ENCODE results near the gene ITGA8.

DNA sequence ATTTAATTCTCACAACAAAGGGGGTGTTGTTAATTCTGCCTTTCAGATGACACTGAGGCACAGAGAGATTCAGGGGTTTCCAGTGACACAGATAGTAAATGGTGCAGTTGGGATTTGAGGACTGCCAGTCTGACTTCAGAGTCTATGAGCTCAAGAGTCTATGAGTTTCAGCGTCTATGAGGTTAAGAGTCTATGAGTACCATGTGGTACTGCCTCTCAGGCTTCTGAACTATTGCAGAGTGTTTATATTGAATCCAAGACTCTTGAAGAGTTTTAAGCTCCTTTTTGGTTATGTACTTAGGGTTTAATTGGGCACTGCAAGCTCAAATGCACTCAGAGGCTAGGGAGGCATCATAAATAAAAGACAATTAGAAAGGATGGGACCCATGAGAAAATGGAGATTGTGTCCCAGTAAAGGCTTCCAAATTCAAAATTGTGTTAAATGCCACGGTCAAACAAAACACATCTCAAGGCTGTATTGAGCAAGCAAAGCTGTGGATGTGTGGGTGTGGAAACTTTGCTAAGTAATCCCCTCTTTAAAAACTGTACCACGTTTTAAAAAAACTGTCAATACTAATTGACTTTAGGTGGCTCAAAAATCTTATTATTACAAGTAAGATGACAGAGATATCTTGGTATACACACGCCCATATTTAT lies 224.7 kb downstream of the ITGA8 start:
- TF ChIP-seq MEF2D (tag; conservative IDR thresholded peaks at IDR 0.05; ENCODE audit: low read depth) (no peak), CEBPG (CRISPR knock-in tag; IDR thresholded peaks at IDR 0.05) (no peak), CEBPG (tag; conservative IDR thresholded peaks at IDR 0.05 in 1 of 2, IDR thresholded peaks at IDR 0.05 in 1 of 2) (no peak), ZNF224 (CRISPR knock-in tag; IDR thresholded peaks at IDR 0.05) (no peak), ZZZ3 (IDR thresholded peaks at IDR 0.05) (no peak)
- TF ChIP-seq, protein P1, sequence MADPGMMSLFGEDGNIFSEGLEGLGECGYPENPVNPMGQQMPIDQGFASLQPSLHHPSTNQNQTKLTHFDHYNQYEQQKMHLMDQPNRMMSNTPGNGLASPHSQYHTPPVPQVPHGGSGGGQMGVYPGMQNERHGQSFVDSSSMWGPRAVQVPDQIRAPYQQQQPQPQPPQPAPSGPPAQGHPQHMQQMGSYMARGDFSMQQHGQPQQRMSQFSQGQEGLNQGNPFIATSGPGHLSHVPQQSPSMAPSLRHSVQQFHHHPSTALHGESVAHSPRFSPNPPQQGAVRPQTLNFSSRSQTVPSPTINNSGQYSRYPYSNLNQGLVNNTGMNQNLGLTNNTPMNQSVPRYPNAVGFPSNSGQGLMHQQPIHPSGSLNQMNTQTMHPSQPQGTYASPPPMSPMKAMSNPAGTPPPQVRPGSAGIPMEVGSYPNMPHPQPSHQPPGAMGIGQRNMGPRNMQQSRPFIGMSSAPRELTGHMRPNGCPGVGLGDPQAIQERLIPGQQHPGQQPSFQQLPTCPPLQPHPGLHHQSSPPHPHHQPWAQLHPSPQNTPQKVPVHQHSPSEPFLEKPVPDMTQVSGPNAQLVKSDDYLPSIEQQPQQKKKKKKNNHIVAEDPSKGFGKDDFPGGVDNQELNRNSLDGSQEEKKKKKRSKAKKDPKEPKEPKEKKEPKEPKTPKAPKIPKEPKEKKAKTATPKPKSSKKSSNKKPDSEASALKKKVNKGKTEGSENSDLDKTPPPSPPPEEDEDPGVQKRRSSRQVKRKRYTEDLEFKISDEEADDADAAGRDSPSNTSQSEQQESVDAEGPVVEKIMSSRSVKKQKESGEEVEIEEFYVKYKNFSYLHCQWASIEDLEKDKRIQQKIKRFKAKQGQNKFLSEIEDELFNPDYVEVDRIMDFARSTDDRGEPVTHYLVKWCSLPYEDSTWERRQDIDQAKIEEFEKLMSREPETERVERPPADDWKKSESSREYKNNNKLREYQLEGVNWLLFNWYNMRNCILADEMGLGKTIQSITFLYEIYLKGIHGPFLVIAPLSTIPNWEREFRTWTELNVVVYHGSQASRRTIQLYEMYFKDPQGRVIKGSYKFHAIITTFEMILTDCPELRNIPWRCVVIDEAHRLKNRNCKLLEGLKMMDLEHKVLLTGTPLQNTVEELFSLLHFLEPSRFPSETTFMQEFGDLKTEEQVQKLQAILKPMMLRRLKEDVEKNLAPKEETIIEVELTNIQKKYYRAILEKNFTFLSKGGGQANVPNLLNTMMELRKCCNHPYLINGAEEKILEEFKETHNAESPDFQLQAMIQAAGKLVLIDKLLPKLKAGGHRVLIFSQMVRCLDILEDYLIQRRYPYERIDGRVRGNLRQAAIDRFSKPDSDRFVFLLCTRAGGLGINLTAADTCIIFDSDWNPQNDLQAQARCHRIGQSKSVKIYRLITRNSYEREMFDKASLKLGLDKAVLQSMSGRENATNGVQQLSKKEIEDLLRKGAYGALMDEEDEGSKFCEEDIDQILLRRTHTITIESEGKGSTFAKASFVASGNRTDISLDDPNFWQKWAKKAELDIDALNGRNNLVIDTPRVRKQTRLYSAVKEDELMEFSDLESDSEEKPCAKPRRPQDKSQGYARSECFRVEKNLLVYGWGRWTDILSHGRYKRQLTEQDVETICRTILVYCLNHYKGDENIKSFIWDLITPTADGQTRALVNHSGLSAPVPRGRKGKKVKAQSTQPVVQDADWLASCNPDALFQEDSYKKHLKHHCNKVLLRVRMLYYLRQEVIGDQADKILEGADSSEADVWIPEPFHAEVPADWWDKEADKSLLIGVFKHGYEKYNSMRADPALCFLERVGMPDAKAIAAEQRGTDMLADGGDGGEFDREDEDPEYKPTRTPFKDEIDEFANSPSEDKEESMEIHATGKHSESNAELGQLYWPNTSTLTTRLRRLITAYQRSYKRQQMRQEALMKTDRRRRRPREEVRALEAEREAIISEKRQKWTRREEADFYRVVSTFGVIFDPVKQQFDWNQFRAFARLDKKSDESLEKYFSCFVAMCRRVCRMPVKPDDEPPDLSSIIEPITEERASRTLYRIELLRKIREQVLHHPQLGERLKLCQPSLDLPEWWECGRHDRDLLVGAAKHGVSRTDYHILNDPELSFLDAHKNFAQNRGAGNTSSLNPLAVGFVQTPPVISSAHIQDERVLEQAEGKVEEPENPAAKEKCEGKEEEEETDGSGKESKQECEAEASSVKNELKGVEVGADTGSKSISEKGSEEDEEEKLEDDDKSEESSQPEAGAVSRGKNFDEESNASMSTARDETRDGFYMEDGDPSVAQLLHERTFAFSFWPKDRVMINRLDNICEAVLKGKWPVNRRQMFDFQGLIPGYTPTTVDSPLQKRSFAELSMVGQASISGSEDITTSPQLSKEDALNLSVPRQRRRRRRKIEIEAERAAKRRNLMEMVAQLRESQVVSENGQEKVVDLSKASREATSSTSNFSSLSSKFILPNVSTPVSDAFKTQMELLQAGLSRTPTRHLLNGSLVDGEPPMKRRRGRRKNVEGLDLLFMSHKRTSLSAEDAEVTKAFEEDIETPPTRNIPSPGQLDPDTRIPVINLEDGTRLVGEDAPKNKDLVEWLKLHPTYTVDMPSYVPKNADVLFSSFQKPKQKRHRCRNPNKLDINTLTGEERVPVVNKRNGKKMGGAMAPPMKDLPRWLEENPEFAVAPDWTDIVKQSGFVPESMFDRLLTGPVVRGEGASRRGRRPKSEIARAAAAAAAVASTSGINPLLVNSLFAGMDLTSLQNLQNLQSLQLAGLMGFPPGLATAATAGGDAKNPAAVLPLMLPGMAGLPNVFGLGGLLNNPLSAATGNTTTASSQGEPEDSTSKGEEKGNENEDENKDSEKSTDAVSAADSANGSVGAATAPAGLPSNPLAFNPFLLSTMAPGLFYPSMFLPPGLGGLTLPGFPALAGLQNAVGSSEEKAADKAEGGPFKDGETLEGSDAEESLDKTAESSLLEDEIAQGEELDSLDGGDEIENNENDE (IDR thresholded peaks at IDR 0.05; ENCODE audit: low read depth, low read length): no peak
